Stimulated activated CD4-positive, alpha-beta T cell treated with anti-CD3 and anti-CD28 coated beads, Interleukin-1b, Interleukin-23, amount 100 ng/mL, for 1 hour (primary cell): ENCODE results near the gene AK9.
"Not testable (repeated sequence)": the region's sequence is repeated elsewhere in the genome, so short reads cannot be mapped to it uniquely, and the experiment has no call there.

Experiments used
- DNase-seq, 2 donors: peaks; one replicate each; pipeline ENCODE4 v3.0.0-alpha.2; 2020; ENCODE audit warnings: low read depth in 2 of 2

Gene AK9

GRCh38 chr6:109623288-109623687, 67.7 kb downstream of the AK9 start:
- no peak for DNase-seq

DNA sequence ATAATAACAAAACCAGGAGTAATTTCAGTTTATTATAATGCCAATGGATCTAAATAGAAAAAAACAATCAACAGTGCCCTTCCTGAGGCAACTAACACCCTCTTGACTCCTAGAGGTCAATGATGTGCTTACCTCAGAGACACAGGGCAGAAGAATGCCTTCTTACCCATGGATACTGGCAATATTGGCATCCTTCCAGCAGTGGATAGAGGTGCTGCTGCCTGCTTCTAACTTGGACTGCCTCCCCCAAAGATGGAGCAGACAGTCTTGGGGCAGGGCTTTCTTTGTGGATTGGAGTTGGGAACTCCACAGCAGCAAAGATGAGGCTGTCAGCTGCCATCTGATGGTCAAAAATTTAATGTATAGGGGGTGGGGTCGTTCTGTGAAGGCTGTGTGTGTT, 78.7 kb downstream of the AK9 start:
- DNase-seq, result no peak

GRCh38 chr6:109611502-109611901, 79.5 kb downstream of the AK9 start:
- no peak for DNase-seq

DNA sequence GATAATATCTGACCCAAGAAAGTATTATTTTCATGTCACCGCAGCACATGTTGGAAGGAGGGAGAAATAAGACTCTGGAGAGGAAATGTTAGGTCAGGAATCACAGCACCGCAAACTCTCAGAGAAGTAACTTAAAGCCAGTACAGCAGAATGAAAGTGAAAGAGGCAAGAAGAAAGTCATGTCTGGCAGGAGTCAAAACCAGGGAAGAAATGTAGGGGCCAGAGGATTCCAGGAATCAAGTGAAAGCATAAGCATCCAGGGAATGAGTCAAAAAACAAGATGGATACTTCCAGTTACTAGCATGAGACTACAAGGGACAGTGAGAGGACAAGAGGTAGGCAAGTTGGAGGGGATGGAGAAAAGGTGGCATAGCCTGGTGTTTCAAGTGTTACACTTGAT, 80.4 kb downstream of the AK9 start:
- DNase-seq, result no peak

DNA sequence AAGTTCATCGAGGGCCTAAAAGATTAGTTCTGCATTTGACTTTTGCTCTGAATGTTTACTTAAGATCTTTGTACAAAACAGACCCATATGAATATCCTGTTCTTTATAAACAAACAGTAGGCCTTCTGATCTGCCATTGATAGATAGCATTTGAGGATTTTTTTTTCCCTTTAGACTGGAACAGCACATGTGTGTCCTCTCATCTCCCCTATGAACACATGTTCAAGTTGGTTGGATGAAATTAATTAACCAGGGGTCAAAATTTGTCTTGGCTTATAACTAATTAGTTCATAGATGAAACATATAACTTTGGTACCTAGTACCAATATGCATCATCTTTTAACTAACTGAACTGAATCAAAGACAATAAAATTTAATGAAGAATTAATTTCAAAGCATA, 81.3 kb downstream of the AK9 start:
- DNase-seq, result no peak

- DNase-seq, result no peak
Measured at GRCh38 chr6:109606359-109606758, 84.6 kb downstream of the AK9 start.

DNA sequence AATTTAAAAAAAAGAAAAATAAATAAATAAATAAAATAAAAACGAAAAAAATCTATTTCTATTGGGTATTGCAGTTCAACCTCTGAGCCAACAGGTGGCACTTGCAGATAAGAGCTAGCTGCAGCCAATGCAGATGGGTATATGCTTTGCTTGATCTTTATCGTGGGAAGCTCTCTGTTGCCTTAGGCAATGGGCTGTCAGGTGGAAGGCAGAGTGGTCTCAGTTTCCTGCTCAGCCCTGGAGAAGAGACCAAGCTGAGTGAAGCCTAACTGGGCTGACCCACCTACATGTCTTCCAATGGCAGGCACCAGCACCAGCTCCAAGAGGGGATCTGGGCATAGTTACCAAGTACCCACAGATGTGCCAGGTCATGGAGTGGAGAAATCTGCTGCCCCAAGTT, 95.0 kb downstream of the AK9 start:
- no peak for DNase-seq

- DNase-seq, result no peak
Measured at GRCh38 chr6:109580519-109580918, 110.5 kb downstream of the AK9 start.

DNA sequence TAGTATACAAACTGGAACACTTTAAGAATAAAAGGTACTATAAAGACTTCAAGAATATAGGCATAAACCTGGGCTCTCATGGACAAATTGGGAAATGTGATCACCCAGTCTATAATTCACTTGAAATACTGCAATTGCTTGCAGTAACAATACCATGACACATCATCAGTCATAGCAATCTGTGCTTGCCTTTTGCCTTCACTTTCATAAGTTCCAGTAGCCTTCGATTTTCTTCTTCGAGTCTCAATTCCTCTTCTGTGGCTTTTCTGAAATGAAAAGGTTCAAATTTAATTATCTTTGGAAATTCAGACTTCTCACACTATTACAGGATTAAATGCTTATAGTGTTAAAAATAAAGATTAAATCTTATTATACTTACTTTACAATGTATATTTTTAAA, 111.6 kb downstream of the AK9 start:
- DNase-seq, result no peak

DNA sequence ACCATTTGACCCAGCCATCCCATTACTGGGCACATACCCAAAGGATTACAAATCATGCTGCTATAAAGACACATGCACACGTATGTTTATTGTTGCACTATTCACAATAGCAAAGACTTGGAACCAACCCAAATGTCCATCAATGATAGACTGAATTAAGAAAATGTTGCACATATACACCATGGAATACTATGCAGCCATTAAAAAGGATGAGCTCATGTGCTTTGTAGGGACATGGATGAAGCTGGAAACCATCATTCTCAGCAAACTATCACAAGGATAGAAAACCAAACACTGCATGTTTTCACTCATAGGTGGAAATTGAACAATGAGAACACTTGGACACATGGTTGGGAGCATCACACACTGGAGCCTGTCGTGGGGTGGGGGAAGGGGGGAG, 121.1 kb downstream of the AK9 start:
- not testable (repeated sequence) for DNase-seq

GRCh38 chr6:109561844-109562243, 129.2 kb downstream of the AK9 start:
- DNase-seq, result no peak

GRCh38 chr6:109531446-109531845, 159.6 kb downstream of the AK9 start:
- no peak for DNase-seq

DNA sequence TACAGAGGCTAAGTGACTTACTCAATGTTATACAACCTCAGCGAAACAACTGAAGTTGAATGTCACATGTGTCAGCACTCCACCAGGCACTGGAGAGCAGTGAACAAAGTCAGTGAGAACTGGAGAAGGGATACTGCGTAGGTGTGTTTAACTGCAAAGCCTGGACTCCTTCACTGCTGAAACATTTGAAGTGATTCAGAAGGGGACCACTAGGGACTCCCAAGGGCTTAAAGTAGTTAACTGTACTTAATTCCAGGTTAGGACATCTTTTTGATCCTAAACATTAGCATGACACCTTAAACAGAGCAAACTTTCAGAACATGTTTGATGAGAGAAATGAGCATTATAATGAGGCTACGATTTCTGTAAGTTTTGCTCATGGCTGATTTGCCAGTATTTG, 163.0 kb downstream of the AK9 start:
- no peak for DNase-seq

DNA sequence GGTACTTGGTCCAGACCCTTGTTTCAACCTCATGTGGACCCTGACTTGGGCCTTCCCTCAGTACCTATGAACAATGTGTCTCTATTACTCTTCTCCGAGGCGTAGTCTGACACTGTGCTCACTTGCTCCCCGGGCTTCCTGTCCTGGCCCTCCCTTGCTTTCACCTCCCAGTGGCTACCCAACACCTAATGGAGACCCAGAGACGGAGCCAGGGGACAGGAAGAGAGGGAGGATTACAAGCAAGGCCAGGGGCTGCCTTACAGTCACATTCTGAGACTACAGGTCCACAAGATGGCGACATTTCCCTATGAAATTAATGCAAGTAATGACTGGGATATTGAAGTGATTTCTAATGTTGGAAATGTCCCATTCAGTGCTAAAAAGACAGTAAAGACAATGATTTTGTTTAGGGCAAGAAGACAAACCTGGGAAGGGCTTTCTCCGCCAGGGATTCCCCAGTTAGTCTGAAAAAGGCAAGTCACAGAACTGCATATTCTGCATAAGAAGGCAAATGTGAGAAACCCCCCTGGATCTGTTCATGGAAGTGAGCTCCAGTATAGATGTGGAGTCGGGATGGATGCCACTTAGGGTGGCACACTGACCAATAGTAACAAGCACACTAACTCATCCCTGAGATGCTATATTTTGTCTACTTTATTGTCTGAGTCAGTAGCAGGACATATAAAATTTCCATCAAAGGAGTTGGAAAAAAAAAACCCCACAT, 163.9 kb downstream of the AK9 start:
- peak; percentile 10 to 14 for DNase-seq

- no peak for DNase-seq
Measured at GRCh38 chr6:109524129-109524528, 166.9 kb downstream of the AK9 start.

- no peak for DNase-seq
Measured at GRCh38 chr6:109523478-109523877, 167.5 kb downstream of the AK9 start.

GRCh38 chr6:109521080-109521479, 169.9 kb downstream of the AK9 start:
- no peak for DNase-seq

GRCh38 chr6:109519647-109520046, 171.4 kb downstream of the AK9 start:
- DNase-seq, result not testable (repeated sequence)

DNA sequence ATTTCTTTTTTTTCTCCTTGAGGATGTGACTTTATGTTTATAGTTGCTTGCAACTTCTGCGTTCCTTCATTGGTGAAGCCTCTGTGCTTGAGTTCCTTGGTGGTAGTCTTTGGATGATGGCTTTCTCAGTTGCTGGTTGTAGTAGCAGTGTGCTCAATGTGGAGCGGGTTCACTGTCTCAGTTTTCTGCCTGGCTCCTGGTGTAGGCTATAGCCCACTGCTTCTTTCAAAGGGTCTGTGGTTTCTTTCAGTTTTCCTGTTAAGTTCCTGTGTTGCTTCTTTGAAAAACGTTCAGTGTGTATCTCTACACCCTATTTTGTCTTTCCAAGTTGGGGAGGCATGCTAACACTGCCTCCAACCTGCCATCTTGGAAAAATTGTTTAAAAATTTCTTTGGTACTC, 174.1 kb downstream of the AK9 start:
- DNase-seq, result no peak

- no peak for DNase-seq
Measured at GRCh38 chr6:109515781-109516409, 175.1 kb downstream of the AK9 start.

DNA sequence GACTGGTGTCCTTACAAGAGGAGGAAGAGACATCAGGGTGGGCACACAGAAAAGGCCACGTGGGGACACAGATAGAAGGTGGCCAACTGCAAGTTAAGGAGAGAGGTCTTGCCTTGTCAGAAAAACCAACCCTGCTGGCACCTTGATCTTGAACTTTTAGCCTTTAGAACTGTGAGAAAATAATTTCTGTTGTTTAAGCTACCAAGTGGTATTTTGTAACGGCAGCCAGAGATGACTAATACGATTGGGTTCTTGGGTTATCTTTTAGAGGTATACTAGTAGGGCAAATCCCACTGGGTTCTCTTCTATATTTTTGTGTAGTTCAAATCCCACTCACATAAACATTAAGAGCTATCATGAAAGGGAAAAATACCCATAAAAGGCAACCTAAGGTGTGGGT, 176.1 kb downstream of the AK9 start:
- no peak for DNase-seq

DNA sequence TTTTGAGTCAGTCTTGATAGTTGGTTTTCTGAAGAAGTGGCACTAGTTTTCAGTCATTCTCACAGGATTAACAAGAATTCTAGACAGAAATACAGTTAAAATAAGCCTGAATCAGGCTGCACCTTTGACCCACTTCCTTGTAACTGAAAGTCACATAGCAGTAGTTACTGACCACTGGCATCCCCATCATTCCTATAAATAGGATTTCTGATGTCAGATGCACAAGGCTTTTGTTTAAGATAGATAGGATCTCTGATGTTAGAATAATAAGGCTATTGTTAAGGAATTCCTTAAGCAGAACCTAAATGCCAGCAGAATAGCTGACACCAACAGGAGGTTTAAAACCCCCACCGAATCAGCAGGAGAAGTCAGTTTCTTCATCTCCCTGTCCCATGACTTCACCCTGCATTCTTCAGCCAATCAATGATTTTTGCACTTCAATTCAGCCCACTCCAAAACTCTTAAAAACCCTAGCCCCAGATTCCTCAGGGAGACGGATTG, 177.4 kb downstream of the AK9 start:
- DNase-seq, result no peak

DNA sequence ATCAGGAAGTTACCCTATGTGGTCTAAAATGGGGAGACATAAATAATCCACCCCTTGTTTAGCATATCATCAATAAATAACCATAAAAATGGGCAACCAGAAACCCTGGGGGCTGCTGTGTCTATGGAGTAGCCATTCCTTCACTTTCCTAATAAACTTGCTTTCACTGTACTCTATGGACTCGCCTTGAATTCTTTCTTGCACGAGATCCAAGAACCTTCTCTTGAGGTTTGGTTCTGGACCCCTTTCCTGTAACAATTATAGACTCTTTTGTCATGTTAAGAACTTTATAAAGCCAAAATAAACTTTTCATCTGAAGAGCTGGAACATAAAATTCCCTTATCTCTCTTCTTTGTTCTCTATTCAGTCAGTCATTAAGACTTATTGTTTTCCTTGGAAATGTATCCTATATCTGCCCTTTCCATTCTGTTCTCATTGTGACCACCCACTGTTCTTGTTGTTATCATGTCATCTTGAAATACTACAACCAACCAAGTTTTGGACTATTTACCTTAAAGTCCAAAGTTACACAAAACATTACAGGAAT, 178.7 kb downstream of the AK9 start:
- no peak for DNase-seq
